ENCODE results near the gene SLC24A4. TPM values are rescaled to one million over a fixed set of nuclear protein-coding genes. Genes with fewer than 3 reads are reported as not detected.
"Not testable (repeated sequence)": the region's sequence is repeated elsewhere in the genome, so short reads cannot be mapped to it uniquely, and the experiment has no call there.

The SLC24A4 gene
- polyA plus RNA-seq, 6 donors from 2014 or later = 0.03 to 0.09 (median 0.05) TPM; not detected in 2

DNA sequence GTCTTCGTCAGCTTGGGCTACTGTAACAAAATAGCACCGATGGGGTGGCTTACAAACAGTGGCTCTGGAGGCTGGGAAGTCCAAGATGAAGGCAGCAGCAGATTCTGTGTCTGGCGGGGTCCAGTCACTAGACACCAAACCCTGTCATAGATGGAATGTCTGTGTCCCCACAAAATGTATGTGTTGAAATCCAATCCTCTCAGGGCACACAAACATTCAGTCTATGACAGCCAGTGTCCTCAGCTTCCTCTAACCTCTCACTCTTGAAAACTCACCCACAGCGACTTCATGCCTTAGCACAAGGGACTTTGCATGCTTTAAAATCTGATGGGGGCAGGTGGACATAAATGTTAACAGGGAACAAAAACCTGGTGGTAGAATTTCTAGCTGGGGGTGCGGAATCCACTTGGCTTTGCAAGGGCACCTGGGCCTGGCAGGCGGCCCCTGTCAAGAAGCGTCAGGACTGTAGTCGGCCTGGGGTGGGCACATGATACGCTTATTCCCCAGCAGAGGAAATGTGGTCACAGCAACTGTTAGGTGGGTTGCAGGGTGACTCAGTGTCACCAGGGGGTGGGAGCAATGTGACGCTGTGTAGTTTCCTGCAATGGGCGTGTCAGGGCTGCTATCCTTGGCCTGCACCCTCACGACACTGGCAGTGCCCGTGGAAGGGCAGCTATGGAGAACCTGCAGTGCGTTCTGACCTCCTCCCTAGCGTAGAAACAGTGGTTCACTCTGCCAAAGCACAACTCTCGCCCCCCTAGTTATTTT lies 208.3 kb downstream of the SLC24A4 start:
- H3K4me3 Mint-ChIP-seq = peak overlapping the region in 5 of 8 donors; percentile 29 to 73 (median 51)
- H3K27ac Mint-ChIP-seq = peak overlapping the region; percentile 39 to 97 (median 92)
- no peaks in the 10 kb centered on the region for H3K36me3 Mint-ChIP-seq
- ATAC-seq (ENCODE audit: low read depth in 2 of 2) = peak; percentile 77 to 86
- no peaks in the 10 kb centered on the region for H3K27me3 Mint-ChIP-seq
- H3K4me1 Mint-ChIP-seq = peaks cover 25 to 54% (median 39%) of the 10 kb centered on the region in 3 donors
- no peaks in the 10 kb centered on the region for H3K9me3 Mint-ChIP-seq
- DNase-seq = no peak

DNA sequence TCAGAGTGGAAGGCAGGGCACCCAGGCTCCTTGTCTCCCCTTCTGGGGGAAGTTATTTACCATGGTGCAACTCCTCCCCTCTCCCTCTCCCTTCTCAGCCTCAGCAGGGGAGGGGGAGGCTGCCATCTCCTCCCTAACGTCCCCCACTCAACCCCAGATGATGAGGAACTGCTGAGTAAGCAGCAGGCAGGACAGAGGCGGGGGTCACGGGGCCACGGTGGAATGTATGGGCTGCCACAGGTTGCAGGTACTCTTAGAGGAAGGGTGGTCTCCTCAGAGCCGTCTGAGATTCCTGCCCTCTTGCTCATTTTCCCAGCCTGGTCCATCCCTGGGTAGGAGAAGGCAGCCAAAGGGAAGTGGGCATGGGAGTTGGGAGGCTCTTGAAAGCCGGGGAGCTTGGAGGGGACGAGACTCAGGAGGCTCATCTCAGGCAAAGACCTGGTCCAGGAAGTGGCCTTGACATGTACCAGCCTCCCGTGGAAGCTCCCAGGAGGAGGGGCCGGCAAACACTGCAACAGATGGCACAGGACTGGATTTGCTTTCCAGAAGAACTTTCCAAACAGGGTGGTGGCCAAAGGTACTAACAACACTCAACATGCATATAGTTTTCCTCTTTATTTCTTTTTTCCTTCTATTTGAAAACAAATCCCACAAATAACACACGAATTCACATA lies 209.7 kb downstream of the SLC24A4 start:
- H3K27ac Mint-ChIP-seq = no peak overlapping the region
- no peaks in the 10 kb centered on the region for H3K36me3 Mint-ChIP-seq
- no peaks in the 10 kb centered on the region for H3K27me3 Mint-ChIP-seq
- H3K4me1 Mint-ChIP-seq = peaks cover 25 to 56% (median 36%) of the 10 kb centered on the region in 3 donors
- no peaks in the 10 kb centered on the region for H3K9me3 Mint-ChIP-seq
- ATAC-seq (ENCODE audit: low read depth in 2 of 2) = no peak
- DNase-seq = no peak
- no peak overlapping the region for H3K4me3 Mint-ChIP-seq

DNA sequence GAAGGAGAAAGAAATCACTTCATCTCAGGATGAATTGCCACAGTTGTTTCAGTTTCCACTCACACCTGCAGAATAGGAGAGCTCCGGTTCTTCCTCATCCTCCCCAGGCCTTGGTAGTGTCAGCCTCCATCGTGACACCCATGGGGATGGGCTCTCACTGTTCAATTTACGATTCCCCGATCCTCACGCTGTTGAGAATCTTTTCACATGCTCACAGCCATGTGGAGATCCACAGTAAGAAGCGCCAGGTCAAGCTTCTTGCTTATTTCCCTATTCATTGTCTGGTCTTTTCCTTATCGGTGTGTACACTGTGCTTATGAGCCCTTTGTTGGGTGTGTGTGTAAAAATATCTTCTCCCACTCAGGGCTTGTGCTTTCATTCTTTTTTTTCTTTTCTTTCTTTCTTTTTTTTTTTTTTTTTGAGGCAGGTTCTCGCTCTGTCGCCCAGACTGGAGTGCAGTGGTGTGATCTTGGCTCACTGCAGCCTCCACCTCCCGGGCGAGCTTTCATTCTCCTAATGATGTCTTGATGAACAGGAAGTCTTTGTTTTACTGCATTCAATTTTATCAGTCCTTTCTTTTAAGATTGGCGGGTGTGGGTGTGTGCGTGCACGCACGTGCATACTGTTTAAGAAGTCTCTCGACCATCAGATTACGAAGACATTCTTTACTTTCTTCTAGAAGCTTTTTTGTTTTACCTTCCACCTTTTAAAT lies 212.1 kb downstream of the SLC24A4 start:
- Mint-ChIP-seq H3K27ac (peak overlapping the region in 5 of 6 donors; percentile 52 to 87 (median 80)), H3K4me3 (peak overlapping the region in 3 of 8 donors; percentile 2 to 31 (median 30)), H3K27me3 (no peaks in the 10 kb centered on the region), H3K9me3 (no peaks in the 10 kb centered on the region), H3K36me3 (no peaks in the 10 kb centered on the region), H3K4me1 (peaks cover 38 to 68% (median 50%) of the 10 kb centered on the region in 3 donors)
- no peak for ATAC-seq (ENCODE audit: low read depth in 2 of 2)
- no peak for DNase-seq

DNA sequence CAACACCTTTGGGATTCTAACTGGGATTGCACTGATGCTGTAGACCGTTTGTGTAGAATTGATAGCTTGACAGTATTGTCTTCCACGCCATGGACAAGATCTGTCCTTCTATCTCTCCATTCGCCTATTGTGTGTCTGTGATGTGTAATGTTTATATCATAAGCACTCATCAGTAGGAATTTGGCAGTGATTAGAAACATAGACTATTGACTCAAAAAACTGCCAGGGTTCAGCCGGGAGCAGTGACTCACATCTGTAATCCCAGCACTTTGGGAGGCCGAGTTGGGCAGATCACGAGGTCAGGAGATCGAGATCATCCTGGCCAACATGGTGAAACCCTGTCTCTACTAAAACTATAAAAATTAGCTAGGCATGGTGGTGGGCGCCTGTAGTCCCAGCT lies 213.3 kb downstream of the SLC24A4 start:
- H3K4me3 Mint-ChIP-seq; DNase-seq; H3K27ac Mint-ChIP-seq; H3K27me3 Mint-ChIP-seq; H3K36me3 Mint-ChIP-seq; ATAC-seq (ENCODE audit: low read depth in 2 of 2); H3K9me3 Mint-ChIP-seq: not testable (repeated sequence)
- H3K4me1 Mint-ChIP-seq = peaks cover 40 to 70% (median 52%) of the 10 kb centered on the region in 3 donors

DNA sequence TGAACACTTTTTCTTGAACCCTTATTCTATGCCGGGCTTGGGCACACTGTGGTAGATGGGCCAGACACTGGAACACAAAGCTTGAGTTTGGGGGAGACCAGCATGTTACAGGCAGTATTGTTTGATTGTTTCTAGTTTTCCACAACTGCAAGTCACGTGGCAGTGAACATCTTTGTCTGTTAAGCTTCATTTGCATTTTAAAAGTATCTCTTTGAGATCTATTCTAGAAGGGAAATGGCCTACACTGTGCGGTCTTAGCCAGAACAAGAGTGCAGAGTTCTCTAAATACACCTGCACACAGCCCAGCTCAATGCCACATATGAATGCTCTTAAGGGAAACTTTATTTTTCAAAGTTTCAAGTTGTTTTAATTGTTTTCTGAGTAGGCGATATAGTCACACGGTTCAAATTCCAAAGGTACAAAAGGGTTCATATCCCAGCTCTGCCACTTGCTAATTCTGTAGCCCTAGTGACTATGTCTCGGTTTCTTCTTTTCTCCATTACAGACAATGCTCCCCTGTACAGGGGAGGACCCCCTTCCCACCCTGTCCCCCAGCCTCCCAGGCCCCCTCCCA lies 215.5 kb downstream of the SLC24A4 start:
- Mint-ChIP-seq H3K36me3 (no peaks in the 10 kb centered on the region), H3K9me3 (no peaks in the 10 kb centered on the region), H3K27ac (peak overlapping the region; percentile 44 to 66 (median 55)), H3K4me3 (peak overlapping the region in 5 of 8 donors; percentile 2 to 56 (median 55)), H3K4me1 (peaks cover 35 to 69% (median 54%) of the 10 kb centered on the region in 3 donors), H3K27me3 (no peaks in the 10 kb centered on the region)
- ATAC-seq (ENCODE audit: low read depth in 2 of 2) = peak; percentile 78 to 91
- no peak for DNase-seq

DNA sequence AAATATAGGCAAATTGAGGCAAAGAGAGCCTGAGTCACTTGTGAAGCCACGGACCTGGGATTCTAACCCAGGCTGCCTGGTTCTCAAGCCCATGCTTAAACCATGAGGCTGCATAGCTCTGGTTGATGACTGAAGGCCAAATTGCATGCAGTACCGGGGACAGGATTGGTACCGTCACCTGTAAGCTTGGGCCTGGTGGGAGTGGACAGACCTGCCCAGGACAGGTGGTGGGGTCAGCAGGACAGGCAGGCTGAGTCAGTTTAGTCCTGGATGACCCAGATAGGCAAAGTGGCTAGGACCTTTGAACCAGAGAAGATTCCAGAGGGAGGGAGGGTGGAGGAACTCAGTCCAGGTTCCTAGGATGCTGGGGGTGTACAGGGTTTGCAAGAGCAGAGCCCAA lies 216.5 kb downstream of the SLC24A4 start:
- Mint-ChIP-seq H3K4me3 (peak overlapping the region in 5 of 8 donors; percentile 13 to 56 (median 26)), H3K9me3 (no peaks in the 10 kb centered on the region), H3K36me3 (no peaks in the 10 kb centered on the region), H3K27me3 (no peaks in the 10 kb centered on the region), H3K27ac (peak overlapping the region in 4 of 6 donors; percentile 8 to 64 (median 50)), H3K4me1 (peaks cover 38 to 70% (median 54%) of the 10 kb centered on the region in 3 donors)
- ATAC-seq (ENCODE audit: low read depth in 2 of 2) = no peak
- no peak for DNase-seq

DNA sequence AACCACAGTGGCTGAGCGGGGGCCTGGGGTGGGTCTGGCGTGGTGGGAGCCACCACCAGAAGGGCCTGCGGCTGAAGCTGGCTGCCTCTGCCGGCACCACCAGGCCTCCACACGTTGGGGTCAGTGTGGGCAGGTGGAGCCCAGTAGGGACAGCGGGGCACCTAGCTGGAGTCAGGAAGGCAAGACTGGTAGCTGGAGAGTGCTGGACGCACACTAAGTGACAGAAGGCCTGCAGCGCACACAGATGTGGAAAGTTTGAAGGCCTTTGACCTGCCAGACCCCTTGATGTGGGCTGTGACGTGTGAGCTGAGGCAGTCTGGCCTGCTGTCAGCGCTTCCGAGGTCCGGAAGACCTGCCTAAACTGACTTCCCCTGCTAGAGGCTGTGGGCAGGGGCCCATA lies 216.9 kb downstream of the SLC24A4 start:
- H3K4me3 Mint-ChIP-seq = peak overlapping the region in 5 of 8 donors; percentile 13 to 61 (median 26)
- no peaks in the 10 kb centered on the region for H3K36me3 Mint-ChIP-seq
- peak overlapping the region in 2 of 6 donors; percentile 47 to 64 for H3K27ac Mint-ChIP-seq
- no peaks in the 10 kb centered on the region for H3K9me3 Mint-ChIP-seq
- ATAC-seq (ENCODE audit: low read depth in 2 of 2) = peak in 1 of 2 donors; percentile 38
- no peaks in the 10 kb centered on the region for H3K27me3 Mint-ChIP-seq
- peaks cover 37 to 66% (median 52%) of the 10 kb centered on the region in 3 donors for H3K4me1 Mint-ChIP-seq
- no peak for DNase-seq

DNA sequence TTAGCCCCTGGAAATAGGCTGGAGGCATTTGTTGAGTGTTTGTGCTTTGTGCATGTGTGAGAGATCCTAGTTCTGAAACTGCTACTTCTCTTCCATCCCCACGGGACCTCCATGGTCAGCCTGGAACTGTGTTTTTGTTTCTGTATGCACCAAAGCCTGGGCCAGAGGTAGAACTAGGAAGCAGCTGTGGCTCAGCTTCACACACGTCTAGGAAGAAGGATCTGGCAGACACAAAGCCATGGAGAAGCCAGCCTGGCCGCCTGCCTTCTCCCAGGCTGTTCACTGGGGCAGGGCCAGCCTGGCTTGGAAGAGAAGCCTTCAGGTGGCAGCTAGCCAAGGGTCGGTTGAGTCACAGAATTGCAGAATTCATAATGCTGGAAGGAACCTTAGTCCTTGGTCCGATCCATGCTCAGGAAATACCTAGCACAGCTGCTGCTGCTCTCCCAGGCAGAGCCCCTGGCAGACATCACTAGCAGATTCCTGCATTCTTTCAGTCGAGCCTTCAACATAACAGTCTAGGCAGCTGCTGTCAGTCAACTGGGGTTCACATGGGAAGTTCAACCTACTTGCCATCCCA lies 217.6 kb downstream of the SLC24A4 start:
- peak overlapping the region in 5 of 8 donors; percentile 45 to 66 (median 55) for H3K4me3 Mint-ChIP-seq

DNA sequence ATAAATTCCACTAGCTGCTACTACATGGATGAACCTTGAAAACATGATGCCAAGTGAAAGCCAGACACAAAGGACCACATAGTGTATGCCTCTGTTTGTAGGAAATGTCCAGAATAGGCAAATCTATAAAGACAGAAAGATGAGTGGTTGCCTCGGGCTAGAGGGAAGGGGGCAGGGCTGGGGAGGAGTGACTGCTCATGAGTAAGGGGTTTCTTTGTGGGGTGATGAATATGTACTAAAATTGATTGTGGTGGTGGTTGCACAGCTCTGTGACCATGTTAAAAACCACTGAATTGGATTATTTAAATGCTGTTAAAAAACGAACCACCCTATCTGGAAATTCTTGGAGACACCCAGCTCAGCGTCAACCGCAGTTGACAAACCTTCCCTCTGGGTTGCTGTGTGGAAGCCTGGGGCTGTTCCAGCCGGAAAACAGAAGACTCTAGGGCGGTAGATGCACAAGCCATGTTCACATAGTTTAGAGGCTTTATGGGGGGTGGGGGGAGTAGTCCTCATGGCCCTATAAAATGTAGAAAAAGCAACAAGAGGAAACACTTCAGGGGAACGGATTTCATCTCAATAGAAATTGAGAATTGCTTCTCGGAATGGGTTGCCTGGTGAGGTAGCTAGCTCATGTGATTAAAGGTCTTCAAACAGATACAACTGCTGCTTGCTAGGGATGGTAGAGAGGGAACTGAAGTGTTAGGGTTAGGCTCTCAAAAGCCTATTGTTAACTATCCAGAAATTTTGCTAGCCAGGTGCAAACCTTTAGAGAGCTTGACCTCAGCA lies 220.0 kb downstream of the SLC24A4 start:
- peaks cover 25 to 52% (median 40%) of the 10 kb centered on the region in 3 donors for H3K4me1 Mint-ChIP-seq
- peak overlapping the region in 1 of 6 donors; percentile 21 for H3K27ac Mint-ChIP-seq
- no peaks in the 10 kb centered on the region for H3K9me3 Mint-ChIP-seq
- DNase-seq (no peak), ATAC-seq (ENCODE audit: low read depth in 2 of 2) (no peak)
- H3K4me3 Mint-ChIP-seq = no peak overlapping the region
- H3K27me3 Mint-ChIP-seq = no peaks in the 10 kb centered on the region
- no peaks in the 10 kb centered on the region for H3K36me3 Mint-ChIP-seq

More for the DNA sequence above, 217.6 kb downstream of the SLC24A4 start:
- H3K4me1 Mint-ChIP-seq = peaks cover 31 to 61% (median 46%) of the 10 kb centered on the region in 3 donors
- DNase-seq (no peak), ATAC-seq (ENCODE audit: low read depth in 2 of 2) (peak; percentile 28 to 36)
- H3K36me3 Mint-ChIP-seq = no peaks in the 10 kb centered on the region
- H3K27me3 Mint-ChIP-seq = no peaks in the 10 kb centered on the region
- no peaks in the 10 kb centered on the region for H3K9me3 Mint-ChIP-seq
- H3K27ac Mint-ChIP-seq = peak overlapping the region in 3 of 6 donors; percentile 47 to 66 (median 64)

DNA sequence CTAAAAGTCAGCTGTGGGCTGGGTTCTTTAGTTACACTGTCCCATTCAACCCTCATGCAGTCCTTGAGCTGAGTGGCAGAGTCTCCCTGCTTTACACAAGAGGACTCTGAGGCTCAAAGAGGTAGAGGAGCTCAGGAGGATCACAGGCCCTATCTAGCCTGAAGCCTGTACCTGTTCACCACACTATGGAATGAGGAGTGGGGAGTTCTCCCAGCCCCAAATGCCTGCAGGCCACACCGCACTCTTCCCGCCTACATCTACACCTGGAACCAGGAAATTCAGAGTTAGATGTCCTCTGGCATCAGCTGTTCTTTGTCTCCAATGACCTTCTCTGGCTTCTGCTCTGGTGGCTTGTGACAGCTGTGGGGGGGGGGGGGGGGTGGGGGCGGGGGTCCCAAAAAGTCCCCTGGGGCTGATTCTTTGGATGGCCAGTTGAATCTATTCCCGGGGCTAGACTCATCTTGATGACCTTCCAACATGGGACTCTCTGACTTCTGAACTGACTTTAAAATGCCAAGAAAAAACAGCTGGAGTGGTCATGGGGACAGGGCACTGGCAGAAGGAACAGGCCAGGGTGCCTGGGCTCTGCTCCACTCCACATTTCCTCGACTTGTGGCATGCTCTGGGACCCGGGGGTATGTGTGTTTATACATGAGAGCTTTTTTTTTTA lies 221.2 kb downstream of the SLC24A4 start:
- Mint-ChIP-seq H3K9me3 (no peaks in the 10 kb centered on the region), H3K27me3 (no peaks in the 10 kb centered on the region), H3K4me3 (no peak overlapping the region), H3K4me1 (peaks cover 16 to 40% (median 31%) of the 10 kb centered on the region in 3 donors), H3K36me3 (no peaks in the 10 kb centered on the region), H3K27ac (peak overlapping the region in 1 of 6 donors; percentile 15)
- DNase-seq = no peak
- no peak for ATAC-seq (ENCODE audit: low read depth in 2 of 2)

DNA sequence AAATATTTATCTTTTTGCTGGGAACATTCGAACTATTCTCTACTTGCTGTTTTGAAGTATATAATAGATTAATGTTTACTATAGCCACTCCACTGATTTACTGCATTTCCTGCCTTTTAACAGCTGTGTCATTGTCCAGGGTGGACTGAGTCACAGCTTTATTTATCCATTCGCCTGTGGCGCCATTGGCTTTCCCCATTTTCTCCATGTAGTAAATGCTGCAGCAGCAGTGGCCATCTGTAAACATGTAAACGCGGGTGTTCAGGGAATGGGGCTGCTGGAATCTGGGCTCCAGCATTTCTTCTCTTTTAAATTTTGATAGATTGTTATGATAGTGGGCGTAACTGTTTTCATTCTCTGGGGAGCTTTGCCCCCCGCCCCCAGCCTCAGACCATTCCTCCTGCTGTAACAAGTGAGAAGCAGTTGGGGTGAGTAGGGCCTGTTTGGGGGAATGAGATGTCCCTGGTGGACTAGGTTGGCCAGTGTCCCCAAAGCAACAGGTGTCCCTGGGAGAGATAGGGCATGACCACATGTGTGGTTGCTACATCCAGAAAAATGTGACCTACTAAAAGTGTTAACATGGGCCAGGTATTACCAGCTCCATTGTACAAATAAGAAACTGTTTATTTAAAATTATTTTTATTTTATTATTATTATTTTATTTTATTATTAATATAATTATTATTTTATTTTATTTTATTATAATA lies 223.5 kb downstream of the SLC24A4 start:
- peaks cover 0 to 15% (median 1%) of the 10 kb centered on the region in 3 donors for H3K27me3 Mint-ChIP-seq
- peak overlapping the region in 2 of 6 donors; percentile 69 to 88 for H3K27ac Mint-ChIP-seq
- ATAC-seq (ENCODE audit: low read depth in 2 of 2) (no peak), DNase-seq (no peak)
- H3K4me1 Mint-ChIP-seq = peaks cover 13 to 30% (median 23%) of the 10 kb centered on the region in 3 donors
- peak overlapping the region in 1 of 8 donors; percentile 52 for H3K4me3 Mint-ChIP-seq
- H3K9me3 Mint-ChIP-seq = no peaks in the 10 kb centered on the region
- no peaks in the 10 kb centered on the region for H3K36me3 Mint-ChIP-seq

Data from naive B cell (primary cell).